Measurements from ENCODE around the gene TUSC1. TPM values are rescaled to one million over a fixed set of nuclear protein-coding genes. Genes with fewer than 3 reads are reported as not detected.

TUSC1 gene
- 45.7 TPM for total RNA-seq

DNA sequence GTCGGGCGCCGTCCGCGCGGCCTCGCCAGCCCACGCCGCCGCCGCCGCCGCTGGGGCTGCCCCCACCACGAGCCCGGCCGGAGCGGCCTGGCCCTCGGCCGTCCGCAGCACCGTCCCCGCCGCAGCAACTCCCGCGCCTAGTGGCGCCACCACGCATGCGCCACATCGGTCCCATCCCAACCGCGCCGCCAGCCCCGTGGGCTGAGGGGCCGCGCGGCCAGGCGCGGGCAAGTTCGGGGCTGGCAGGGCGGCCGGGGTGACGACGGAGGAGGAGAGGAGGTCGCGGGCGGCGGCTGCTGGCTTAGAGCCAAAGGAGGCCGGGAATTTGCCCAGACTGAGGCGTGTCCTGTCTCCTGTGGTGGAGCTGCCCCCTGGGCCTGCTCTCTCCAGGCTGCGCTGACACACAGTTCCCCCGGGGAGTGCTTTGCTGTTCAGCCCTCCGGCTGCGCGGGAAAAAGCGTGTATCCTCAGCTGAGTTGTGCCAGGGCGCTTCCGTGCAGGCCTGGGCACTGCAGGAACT is at the start of gene TUSC1:
TUSC1 (minus strand) TSS at position 298 of the 520 bp plus-strand sequence; CDS start at position 166, 132 bp downstream.
- Histone ChIP-seq H3K4me3 (peak within 1 kb of the TSS; percentile 70 to 99), H3K9me3 (no peaks in the 10 kb centered on the region), H3K27ac (peak within 1 kb of the TSS; percentile 91 to 100), H3K36me3 (no peaks in the 10 kb centered on the region), H3K27me3 (no peaks in the 10 kb centered on the region), H3K4me1 (peaks cover 5 to 11% of the 10 kb centered on the region in 2 donors)
- peak; percentile 50 to 96 for DNase-seq (ENCODE audit: low spot score in 2 of 2)
- TF ChIP-seq, protein P1, sequence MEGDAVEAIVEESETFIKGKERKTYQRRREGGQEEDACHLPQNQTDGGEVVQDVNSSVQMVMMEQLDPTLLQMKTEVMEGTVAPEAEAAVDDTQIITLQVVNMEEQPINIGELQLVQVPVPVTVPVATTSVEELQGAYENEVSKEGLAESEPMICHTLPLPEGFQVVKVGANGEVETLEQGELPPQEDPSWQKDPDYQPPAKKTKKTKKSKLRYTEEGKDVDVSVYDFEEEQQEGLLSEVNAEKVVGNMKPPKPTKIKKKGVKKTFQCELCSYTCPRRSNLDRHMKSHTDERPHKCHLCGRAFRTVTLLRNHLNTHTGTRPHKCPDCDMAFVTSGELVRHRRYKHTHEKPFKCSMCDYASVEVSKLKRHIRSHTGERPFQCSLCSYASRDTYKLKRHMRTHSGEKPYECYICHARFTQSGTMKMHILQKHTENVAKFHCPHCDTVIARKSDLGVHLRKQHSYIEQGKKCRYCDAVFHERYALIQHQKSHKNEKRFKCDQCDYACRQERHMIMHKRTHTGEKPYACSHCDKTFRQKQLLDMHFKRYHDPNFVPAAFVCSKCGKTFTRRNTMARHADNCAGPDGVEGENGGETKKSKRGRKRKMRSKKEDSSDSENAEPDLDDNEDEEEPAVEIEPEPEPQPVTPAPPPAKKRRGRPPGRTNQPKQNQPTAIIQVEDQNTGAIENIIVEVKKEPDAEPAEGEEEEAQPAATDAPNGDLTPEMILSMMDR (IDR thresholded peaks at IDR 0.05) = peak; percentile 5 to 46 (median 7)
- intact Hi-C loops (cut with DNase I) = no loop called here

DNA sequence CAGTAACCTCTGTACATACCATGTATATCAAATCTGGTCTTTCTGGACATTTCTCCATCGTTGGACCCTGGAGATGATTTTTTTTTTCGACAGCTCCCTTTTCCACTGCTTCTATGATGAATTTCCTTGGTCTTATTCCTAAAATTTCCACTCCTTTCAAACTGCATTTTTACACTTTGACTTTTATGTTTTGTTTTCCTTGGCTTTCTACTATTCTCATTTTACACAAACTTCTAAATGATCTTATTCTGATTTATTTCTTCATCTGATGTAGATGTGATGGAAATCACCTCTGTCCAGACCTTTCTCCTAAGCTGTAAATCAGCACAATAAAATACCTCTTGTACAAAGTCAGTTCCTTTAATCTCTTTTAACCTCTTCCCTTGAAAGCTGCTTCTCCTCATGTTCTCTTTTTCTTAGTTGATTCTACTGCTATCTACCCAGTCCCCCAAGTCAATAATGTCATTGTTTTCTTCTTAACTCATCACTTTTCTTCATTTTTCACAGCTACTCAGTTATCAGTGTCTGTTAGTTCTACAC is 48.7 kb upstream of the TUSC1 start:
- no peak overlapping the region for H3K4me3 ChIP-seq

DNA sequence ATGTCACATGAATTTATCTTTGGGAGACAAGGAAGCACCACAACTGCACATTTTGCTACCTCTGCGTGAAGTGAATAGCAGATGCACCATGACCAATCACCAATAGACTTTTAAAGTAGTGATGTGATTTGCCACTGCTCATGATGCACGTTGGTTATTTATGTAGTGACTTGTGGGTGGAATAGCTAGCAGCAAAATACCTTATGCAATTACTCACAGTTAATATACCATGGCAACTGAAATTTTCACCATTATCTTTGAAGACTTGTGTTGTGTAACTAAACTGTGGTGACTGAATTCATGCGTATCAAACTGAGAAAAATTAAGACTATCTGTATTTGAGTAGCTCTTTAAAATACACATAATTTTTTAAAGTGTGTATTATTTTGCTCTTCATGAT is 46.2 kb upstream of the TUSC1 start:
- no peak for DNase-seq (ENCODE audit: low spot score in 2 of 2)
- H3K27ac ChIP-seq = no peak overlapping the region
- no peaks in the 10 kb centered on the region for H3K4me1 ChIP-seq
- H3K36me3 ChIP-seq = no peaks in the 10 kb centered on the region
- intact Hi-C loops (cut with DNase I) = no loop called here
- TF ChIP-seq, protein P1 (IDR thresholded peaks at IDR 0.05) = no peak
- no peaks in the 10 kb centered on the region for H3K27me3 ChIP-seq
- H3K9me3 ChIP-seq = no peaks in the 10 kb centered on the region
- no peak overlapping the region for H3K4me3 ChIP-seq

More for the DNA sequence above, 48.7 kb upstream of the TUSC1 start:
- intact Hi-C loops (cut with DNase I) = no loop called here
- DNase-seq (ENCODE audit: low spot score in 2 of 2) = no peak
- TF ChIP-seq, protein P1 (IDR thresholded peaks at IDR 0.05) = no peak
- H3K27me3 ChIP-seq = no peaks in the 10 kb centered on the region
- no peaks in the 10 kb centered on the region for H3K36me3 ChIP-seq
- no peaks in the 10 kb centered on the region for H3K9me3 ChIP-seq
- H3K27ac ChIP-seq = no peak overlapping the region
- H3K4me1 ChIP-seq = no peaks in the 10 kb centered on the region

DNA sequence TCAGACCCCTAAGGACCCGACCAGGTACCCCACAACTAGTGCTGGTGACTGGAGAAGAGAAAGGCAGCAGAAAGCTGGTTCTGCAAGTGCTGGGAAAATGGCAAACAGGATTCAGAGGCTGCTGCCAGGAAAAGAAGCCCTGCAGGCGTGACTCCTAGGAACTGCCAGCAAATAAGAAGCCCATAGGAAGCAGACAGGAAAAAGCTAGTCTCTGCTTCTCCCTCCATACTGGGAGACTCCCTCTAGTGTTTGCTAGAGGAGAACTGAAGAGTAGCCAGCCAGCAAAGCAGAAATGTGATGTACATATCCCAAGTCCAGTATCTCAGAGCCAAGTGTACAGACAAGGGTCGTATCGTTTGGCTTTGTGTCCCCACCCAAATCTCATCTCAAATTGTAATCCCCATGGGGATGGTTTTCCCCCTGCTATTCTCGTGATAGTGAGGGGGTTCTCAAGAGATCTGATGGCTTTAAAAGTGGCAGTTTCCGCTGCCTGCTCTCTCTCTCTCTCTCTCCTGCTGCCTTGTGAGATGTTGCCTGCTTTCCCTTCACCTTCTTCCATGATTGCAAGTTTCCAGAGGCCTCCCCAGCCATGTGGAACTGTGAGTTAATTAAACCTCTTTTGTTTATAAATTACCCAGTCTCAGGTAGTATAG is 38.1 kb upstream of the TUSC1 start:
- TF ChIP-seq, protein P1 (IDR thresholded peaks at IDR 0.05) = peak; percentile 31 to 49 (median 42)
- H3K27ac ChIP-seq = no peak overlapping the region
- H3K36me3 ChIP-seq = no peaks in the 10 kb centered on the region
- H3K4me1 ChIP-seq = no peaks in the 10 kb centered on the region
- no peaks in the 10 kb centered on the region for H3K27me3 ChIP-seq
- H3K9me3 ChIP-seq = no peaks in the 10 kb centered on the region
- DNase-seq (ENCODE audit: low spot score in 2 of 2) = no peak
- intact Hi-C loops (cut with DNase I) = loop anchor here (10.0 kb wide), 2 partner anchors 92 to 152 kb away; no protein-coding TSS in a partner anchor
- no peak overlapping the region for H3K4me3 ChIP-seq

DNA sequence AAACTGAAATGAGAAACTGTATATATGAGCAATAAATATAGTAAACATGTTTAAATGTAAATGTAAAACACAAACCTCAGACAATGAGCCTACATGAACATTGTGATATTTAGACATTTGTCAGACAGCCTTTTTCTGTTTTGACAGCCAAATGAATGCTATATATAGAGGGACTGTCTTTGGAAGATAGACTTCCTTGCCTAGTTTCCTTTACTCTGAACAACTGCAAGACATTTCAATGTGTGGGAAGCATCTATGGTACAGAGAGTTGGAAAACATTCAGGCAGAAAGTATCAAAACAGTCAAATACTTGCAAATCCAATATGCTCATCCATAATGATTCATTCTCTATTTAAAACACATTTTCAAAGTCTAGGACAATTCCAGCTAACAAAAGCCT is 31.7 kb upstream of the TUSC1 start:
- H3K27me3 ChIP-seq = no peaks in the 10 kb centered on the region
- no peak for DNase-seq (ENCODE audit: low spot score in 2 of 2)
- H3K4me3 ChIP-seq = no peak overlapping the region
- intact Hi-C loops (cut with DNase I) = loop anchor here (10.0 kb wide), 3 partner anchors 55 to 145 kb away; no protein-coding TSS in a partner anchor
- H3K36me3 ChIP-seq = no peaks in the 10 kb centered on the region
- H3K4me1 ChIP-seq = no peaks in the 10 kb centered on the region
- H3K9me3 ChIP-seq = no peaks in the 10 kb centered on the region
- H3K27ac ChIP-seq = no peak overlapping the region
- TF ChIP-seq, protein P1 (IDR thresholded peaks at IDR 0.05) = no peak
